Stimulated activated CD4-positive, alpha-beta T cell treated with anti-CD3 and anti-CD28 coated beads, Interleukin-12 subunit alpha, Interleukin-12 subunit beta, amount 100 ng/mL, for 24 hours (primary cell): ENCODE measurements around the gene SPPL2B.
"Not testable (repeated sequence)": the region's sequence is repeated elsewhere in the genome, so short reads cannot be mapped to it uniquely, and the experiment has no call there.

Experiments
- DNase-seq, 2 experiments: peaks; one replicate each; pipeline ENCODE4 v3.0.0-alpha.2; 2020; ENCODE audit warnings: low read depth in 2 of 2

The SPPL2B gene, protein sequence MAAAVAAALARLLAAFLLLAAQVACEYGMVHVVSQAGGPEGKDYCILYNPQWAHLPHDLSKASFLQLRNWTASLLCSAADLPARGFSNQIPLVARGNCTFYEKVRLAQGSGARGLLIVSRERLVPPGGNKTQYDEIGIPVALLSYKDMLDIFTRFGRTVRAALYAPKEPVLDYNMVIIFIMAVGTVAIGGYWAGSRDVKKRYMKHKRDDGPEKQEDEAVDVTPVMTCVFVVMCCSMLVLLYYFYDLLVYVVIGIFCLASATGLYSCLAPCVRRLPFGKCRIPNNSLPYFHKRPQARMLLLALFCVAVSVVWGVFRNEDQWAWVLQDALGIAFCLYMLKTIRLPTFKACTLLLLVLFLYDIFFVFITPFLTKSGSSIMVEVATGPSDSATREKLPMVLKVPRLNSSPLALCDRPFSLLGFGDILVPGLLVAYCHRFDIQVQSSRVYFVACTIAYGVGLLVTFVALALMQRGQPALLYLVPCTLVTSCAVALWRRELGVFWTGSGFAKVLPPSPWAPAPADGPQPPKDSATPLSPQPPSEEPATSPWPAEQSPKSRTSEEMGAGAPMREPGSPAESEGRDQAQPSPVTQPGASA

DNA sequence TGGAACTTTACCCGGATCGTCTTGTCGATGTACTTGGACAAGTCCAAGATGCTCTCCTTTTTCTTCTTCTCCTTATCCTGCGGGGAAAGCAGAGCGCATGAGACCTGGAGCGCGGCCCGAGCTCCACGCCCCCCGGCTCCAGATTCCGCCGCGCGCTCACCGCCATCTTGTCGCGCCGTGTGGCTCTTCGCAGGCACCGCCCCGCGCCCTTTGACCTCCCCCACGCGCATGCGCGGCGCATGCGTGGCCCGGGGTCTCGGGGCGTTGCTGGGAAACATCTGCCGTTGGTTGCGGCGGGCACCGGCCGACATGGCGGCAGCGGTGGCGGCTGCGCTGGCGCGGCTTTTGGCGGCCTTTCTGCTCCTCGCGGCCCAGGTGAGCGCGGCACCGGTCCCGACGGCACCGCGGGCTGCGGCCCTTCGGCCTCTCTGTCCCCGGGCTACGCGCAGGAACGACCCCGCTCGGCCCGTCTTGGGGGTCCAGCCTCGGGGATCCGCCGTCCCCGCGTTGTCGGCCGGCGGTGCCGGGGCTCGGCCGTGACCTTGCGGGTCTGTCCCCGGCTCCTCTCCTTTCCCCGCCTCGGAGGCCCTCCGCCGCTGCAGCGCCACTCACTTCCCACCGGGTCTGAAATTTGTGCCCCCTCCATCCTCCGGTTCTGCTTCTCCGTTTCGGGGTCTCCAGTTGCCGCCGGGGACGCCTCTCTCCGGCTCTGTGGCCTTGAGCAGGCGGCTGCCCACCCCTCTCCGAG is at the start of gene SPPL2B, which contains the start of gene LSM7:
SPPL2B (plus strand) TSS at position 284 of the 748 bp plus-strand sequence; CDS start at position 310, 26 bp downstream.
LSM7 (minus strand) TSS at position 186 of the 748 bp plus-strand sequence; CDS start at position 166, 20 bp downstream.
- peak; percentile 85 to 86 for DNase-seq

DNA sequence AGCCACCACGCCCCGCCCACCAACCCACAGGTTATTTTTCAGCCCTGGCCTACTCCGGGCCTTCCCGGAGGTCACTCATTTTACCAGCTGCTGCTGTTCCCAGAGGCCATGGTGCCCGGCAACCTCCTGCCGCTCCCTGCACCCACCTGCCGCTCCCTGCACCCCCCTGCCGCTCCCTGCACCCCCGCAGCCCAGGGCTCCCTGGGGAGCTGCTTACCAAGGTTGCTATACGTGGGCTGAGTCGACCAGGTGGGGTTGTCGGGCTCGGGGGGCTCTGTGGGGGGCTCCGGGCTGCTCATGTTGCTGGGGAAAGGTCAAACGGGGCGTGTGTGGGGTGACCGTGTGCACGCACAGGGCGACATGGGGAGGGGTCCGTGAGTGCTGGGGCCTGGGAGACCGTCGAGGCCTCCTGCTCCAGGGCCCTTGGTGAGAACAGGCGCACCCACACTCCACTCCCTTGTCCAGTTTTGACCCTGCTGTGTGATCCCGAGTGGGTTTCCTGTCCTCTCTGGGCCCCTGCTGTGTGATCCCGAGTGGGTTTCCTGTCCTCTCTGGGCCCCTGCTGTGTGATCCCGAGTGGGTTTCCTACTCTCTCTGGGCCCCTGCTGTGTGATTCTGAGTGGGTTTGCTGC is 47.7 kb upstream of the SPPL2B start:
- DNase-seq: no peak

- not testable (repeated sequence) for DNase-seq
Measured at GRCh38 chr19:2281265-2282061, 47.0 kb upstream of the SPPL2B start.

DNA sequence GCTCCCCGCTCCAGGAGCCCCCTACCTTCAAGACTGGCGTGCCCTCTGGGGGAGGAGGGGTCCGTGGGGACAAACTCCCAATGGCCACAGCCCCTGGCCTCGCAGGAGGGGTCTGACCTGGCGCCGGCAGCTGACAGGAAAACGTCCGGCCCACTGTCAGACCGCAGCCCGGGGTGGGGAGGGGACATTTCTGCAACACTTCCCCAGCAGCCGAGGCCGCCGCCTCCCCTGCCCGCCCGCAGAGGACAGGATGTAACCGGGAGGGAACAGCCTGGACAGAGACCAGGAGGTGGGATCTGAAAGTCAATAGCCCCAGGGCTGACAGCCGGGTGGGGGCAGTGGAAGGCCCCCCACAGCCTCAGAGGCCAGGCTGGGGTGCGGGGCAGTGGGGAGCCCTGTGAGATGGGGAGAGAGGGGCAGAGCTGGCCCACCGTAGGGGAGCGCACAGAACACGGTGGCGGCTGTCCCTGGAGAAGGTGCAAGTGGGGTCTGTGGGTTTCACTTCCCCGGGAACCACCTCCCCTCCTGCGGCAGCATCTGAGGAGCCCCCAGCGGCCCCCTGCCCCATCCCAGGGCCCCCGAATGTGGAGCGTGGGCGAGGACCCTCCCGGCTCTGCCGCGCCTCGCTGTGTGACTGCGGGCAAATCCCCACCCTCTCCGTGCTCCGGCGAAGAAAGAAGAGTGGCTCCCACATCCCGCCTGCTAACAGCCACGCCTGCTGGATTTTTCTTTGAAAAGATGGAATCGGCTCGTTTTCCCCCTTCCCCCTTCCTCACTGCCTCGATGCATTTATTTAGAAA is 46.2 kb upstream of the SPPL2B start, which contains the start of gene PEAK3:
PEAK3 (minus strand) TSS at position 114 of the 800 bp plus-strand sequence. CDS start 1,244 bp downstream, outside the sequence.
- no peak for DNase-seq

DNA sequence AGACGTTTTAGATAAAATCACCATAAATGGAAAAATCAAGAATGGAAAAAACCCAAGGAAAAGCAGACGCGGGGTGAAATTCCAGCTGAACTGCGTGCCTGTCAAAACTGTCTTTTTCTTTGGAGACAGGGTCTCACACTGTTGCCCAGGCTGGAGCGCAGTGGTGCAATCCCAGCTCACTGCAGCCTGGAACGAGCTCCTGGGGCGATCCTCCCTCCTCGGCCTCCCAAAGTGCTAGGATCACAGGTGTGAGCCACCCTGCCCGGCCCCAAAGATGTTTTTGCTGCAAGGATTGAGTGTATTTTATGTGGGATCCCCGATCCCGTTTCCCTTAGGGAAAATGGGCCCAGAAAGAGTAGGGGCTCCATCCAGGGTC is 45.6 kb upstream of the SPPL2B start:
- DNase-seq: no peak

- DNase-seq: no peak
Measured at GRCh38 chr19:2283835-2284507, 44.5 kb upstream of the SPPL2B start.

DNA sequence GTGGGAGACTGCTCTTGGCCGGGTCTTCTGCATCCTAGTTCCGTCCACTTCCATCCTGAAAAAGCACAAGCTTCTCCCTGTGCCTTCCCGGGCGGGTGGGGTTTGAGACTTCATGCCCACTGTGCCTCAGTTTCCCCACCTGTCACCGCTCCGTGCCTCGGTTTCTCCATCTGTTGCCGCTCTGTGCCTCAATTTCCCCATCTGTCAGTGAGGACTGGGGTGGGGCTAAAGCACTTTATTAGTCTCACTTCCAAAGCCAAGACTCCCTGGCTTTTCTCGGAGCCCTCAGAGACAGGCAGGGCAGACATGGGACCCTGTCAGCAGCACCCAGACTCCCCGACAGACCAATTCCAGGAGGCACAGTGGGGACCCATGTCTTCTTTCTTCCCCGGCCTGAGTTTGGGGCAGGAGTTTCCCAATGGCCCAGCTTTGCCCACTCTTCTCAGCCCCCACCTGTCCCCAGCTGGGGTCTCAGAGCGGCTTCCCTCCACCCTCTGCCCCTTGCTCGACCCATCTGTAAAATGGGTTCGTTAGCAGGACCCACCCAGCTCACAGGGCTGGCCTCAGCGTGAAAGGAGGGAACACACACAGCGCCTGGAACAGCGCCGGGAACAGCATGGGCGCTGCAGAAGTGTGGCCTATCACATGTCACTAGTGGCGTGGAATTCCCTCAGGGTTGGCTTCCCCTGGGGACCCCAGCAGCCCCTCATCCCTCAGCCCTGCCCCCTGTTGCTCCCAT is 41.9 kb upstream of the SPPL2B start:
- DNase-seq: no peak

GRCh38 chr19:2287585-2288337 is 40.7 kb upstream of the SPPL2B start:
- DNase-seq: no peak

- DNase-seq: no peak
Measured at GRCh38 chr19:2288338-2288817, 40.1 kb upstream of the SPPL2B start.

DNA sequence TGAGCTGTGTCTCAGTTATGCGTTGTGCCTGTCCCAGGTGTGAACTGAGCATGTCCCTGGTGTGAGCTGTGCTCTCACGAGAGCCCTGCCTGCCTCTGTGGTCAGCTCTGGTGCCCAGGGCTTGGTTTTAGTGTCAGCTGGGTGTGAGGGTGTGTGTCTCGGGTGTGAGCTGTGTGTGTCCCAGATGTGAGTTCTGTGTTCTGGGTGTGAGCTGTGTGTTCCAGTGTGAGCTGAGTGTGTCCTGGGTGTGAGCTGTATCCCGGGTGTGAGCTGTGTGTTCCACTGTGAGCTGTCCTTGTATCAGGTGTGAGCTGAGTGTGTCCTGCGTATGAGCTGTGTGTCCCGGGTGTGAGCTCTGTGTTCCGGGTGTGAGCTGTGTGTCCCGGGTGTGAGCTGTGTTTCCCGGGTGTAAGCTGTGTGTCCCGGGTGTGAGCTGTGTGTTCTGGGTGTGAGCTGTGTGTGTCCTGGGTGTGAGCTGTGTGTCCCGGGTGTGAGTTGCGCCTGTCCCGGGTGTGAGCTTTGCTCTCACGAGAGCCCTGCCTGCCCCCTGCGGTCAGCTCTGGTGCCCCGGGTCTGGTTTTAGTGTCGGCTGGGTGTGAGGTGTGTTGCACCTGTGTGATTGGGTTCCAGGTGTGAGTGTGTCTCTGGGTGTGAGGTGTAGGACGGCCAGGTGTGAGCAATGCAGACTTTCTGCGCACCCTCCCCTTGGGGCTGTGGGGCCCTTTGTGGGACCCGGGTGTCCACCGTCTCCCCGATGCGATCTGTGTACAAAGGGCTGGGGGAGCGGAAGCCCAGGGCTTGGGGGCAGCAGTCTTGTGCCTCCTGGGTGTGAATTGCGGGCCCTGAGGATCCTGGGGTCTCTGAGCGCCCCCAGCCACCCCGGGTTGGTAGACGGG is 39.4 kb upstream of the SPPL2B start:
- DNase-seq: no peak

DNA sequence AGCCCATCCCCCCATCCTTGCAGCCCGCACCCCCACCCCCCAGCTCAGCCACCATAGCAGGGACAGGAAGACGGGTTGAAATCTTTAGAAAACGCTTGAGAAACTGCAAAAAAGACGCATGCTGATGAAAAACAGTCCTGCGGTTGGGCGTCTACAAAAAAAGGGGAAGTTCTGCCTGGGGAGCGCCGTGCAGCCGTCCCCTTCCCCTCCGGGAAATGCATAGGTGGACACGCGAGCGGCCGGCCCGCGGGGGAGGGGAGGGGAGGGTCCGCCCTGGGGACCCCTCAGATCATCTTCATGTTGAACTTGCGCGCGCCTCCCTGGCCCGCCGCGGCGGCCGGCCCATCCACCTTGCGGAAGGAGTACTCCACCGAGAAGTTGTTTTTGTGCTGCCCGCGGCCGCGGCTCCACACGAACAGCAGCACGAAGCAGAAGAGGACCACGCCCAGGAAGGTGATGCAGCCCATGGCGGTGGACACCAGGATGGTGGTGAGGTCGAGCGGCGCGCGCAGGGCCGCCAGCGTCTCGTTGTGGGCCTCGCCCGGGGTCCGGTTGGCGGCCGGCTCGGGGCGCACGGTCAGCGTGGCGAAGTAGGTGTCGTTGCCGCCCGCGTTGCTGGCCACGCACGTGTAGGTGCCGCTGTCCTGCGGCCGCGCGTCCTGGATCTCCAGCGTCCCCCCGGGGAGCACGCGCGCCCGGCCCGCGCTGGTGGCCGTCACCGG is 38.6 kb upstream of the SPPL2B start:
- no peak for DNase-seq

DNA sequence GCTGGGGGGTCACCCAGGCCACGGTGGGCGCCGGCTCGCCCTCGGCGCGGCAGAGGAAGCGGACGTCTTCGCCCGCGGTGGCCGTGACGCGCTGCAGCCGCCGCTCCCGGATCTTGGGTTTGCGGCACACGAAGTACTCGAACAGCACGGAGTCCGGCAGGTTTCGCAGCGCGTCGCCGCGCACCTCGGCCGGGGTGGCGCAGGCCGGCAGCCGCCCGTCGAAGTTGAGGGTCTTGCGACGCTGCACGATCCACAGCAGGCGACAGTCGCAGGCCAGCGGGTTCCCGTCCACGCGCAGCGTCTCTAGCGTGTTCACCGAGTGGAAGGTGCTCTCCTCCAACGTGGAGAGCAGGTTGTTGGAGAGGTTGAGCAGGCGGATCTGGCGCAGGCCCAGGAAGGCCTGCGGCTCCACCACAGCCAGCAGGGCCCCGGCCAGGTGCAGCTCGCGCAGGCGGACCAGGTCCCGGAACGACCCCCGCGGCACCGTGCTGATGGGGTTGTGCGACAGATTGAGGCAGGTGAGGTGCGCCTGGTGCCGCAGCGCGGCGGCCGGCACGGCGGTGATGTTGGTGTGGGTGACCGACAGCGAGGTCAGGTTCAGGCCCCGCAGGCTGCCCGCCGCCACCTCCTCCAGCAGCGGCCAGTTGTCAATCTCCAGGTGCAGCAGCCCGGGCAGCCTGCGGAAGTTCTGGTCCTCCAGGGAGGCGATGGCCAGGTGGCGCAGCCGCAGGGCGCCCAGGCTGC is 37.9 kb upstream of the SPPL2B start:
- DNase-seq: no peak

- no peak for DNase-seq
Measured at GRCh38 chr19:2291185-2291751, 37.2 kb upstream of the SPPL2B start.

- no peak for DNase-seq
Measured at GRCh38 chr19:2294687-2295335, 33.7 kb upstream of the SPPL2B start.

DNA sequence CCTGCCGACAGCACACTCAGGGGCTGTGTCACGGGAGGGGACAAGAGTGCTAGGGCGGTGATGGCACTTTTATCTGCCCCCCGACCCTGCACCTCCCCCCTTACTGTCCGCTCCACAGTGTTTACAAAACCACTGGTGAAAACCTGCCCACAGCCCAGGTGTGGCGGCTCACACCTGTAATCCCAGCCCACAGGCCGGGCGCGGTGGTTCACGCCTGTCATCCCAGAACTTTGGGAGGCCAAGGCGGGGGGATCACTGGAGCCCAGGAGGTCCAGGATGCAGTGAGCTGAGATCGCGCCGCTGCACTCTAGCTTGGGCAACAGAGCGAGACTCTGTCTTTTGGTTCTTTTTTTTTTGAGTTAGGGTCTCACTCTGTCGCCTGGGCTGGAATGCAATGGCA is 32.3 kb upstream of the SPPL2B start:
- DNase-seq: no peak
